Panc1 (cell line): ENCODE results near the gene ECHS1. TPM values are rescaled to one million over a fixed set of nuclear protein-coding genes. Genes with fewer than 3 reads are reported as not detected.
A peak's percentile ranks its signal among the peaks of the same experiment; 100 is the strongest.

Experiments used
- ATAC-seq: fragments of 200-7000 bp; cut with Tn5 transposase; 2 replicates; pipeline ENCODE4 v1.9.1; 2020; ENCODE audit warnings: mild to moderate bottlenecking, moderate library complexity
- BruUV-seq: library from RNA; stranded (reverse); fragments of 400-500 nt; replicated peaks from 2 replicates; lab custom pipeline; 2021; lab: Mats Ljungman, UMichigan
- CTCF ChIA-PET: fragments of 300-600 bp; sonication (Branson Sonifier 250); formaldehyde crosslinking; loops from one replicate; lab custom pipeline; 2022; ENCODE audit warnings: antibody characterized with exemption; lab: Charles Lee
- POLR2A ChIA-PET: fragments of 300-600 bp; sonication (Branson Sonifier 250); formaldehyde crosslinking; loops from one replicate; lab custom pipeline; 2022; ENCODE audit warnings: antibody characterized with exemption; lab: Charles Lee
- DNase-seq: peaks from one replicate; pipeline ENCODE4 v3.0.0-alpha.2; 2010; ENCODE audit warnings: low read depth, low spot score
- H3K27ac ChIP-seq: 2 replicates; pipeline ENCODE4 v1.5.1; 2011; ENCODE audit warnings: mild to moderate bottlenecking, low read length, inconsistent platforms
- H3K27me3 ChIP-seq: fragments of 200-500 bp; sonication (Bioruptor generic); 2 replicates; pipeline ENCODE4 v1.6.0; 2014; ENCODE audit warnings: low read length, inconsistent platforms; ENCODE audit not compliant: control insufficient read depth, insufficient read depth
- H3K36me3 ChIP-seq: fragments of 200-500 bp; sonication (Bioruptor generic); 2 replicates; pipeline ENCODE4 v1.5.1; 2014; ENCODE audit warnings: inconsistent platforms, mild to moderate bottlenecking, low read length, moderate library complexity; ENCODE audit not compliant: control insufficient read depth, insufficient read depth
- H3K4me1 ChIP-seq: 2 replicates; pipeline ENCODE4 v1.5.1; 2011; ENCODE audit warnings: inconsistent platforms, mild to moderate bottlenecking, low read length, moderate library complexity; ENCODE audit not compliant: control insufficient read depth, insufficient read depth
- H3K4me3 ChIP-seq, 2 experiments: 2 replicates each; pipeline ENCODE4 v1.5.1; 2011 to 2012; ENCODE audit warnings: low read depth in 2 of 2, low read length in 2 of 2, mild to moderate bottlenecking in 2 of 2, inconsistent platforms in 1 of 2, moderate library complexity in 1 of 2
- H3K9me3 ChIP-seq: fragments of 200-500 bp; sonication (Bioruptor generic); 2 replicates; pipeline ENCODE4 v1.5.1; 2014; ENCODE audit warnings: low read depth, mild to moderate bottlenecking, inconsistent platforms, low read length, moderate library complexity; ENCODE audit not compliant: control insufficient read depth, insufficient read depth
- POLR2AphosphoS5 ChIP-seq: IDR thresholded peaks from 2 replicates; pipeline ENCODE4 v1.6.1; 2012; ENCODE audit warnings: mild to moderate bottlenecking, low read depth, low read length, moderate library complexity
- REST ChIP-seq, 2 experiments: IDR thresholded peaks; 2 replicates each; pipeline ENCODE4 v1.6.1; 2011 to 2012; ENCODE audit warnings: low read depth in 2 of 2, control low read depth in 1 of 2, low read length in 1 of 2, mild to moderate bottlenecking in 1 of 2, moderate library complexity in 1 of 2; ENCODE audit not compliant: insufficient read depth in 1 of 2
- SIN3A ChIP-seq: IDR thresholded peaks from 2 replicates; pipeline ENCODE4 v1.6.1; 2012; ENCODE audit warnings: low read depth, mild to moderate bottlenecking, low read length, moderate library complexity, borderline replicate concordance; ENCODE audit not compliant: insufficient read depth
- TCF7L2 ChIP-seq: IDR thresholded peaks from 2 replicates; pipeline ENCODE4 v1.6.1; 2011; ENCODE audit warnings: mild to moderate bottlenecking, low read depth, low read length, inconsistent platforms
- in situ Hi-C: cut with HindIII; loops from 2 replicates; pipeline ENCODE4 v1.10.0; 2016; ENCODE audit warnings: low sequenced_read_pairs, low pct_unique_long_range_greater_than_20kb
- intact Hi-C: fragments of 100-400 bp; cut with micrococcal nuclease; formaldehyde crosslinking; loops from one replicate; pipeline ENCODE4 v1.10.0; 2022; ENCODE audit not compliant: unreplicated experiment
- total RNA-seq: library from RNA; stranded (reverse); gene quantifications from one replicate; pipeline ENCODE4 v1.2.1, GENCODE V29; 2021; ENCODE audit not compliant: unreplicated experiment
- TF ChIP-seq, protein P1 (sequence below): fragments of 450-650 bp; IDR thresholded peaks from 2 replicates; pipeline ENCODE4 v1.5.1; 2017; ENCODE audit warnings: mild to moderate bottlenecking

ECHS1 gene
- total RNA-seq, 1 experiment from 2014 or later = 165 TPM

GRCh38 chr10:133336577-133337369, 36.4 kb downstream of the ECHS1 start, which contains the start of gene CALY:
TSS of gene CALY (minus strand) at chr10:133336896. CDS start at chr10:133328989, 7,907 bp downstream.
- in situ Hi-C loops = no loop called here
- Histone ChIP-seq H3K4me1 (no peaks in the 10 kb centered on the region), H3K4me3 (peak within 1 kb of the TSS in 1 of 2 experiments; percentile 65; a peak in 3 of 4 replicates), H3K27me3 (peaks cover 16% of the 10 kb centered on the region), H3K9me3 (no peaks in the 10 kb centered on the region), H3K27ac (no peak within 1 kb of the TSS), H3K36me3 (no peaks in the 10 kb centered on the region)
- intact Hi-C loops = no loop called here
- BruUV-seq = no TSS peak
- peak; percentile 47 for ATAC-seq
- ChIA-PET CTCF (interaction anchor here (0.6 to 0.7 kb wide), 2 partner anchors 12 to 20 kb away, joined by 3 to 5 read pairs; no protein-coding TSS in a partner anchor), POLR2A (no interaction called here)
- DNase-seq = no peak
- TF ChIP-seq REST (IDR thresholded peaks at IDR 0.05; ENCODE audit: insufficient read depth in 1 of 2, low read depth in 2 of 2, low read length in 1 of 2) (no peak), SIN3A (no peak), POLR2AphosphoS5 (no peak), TCF7L2 (no peak)
- TF ChIP-seq, protein P1, sequence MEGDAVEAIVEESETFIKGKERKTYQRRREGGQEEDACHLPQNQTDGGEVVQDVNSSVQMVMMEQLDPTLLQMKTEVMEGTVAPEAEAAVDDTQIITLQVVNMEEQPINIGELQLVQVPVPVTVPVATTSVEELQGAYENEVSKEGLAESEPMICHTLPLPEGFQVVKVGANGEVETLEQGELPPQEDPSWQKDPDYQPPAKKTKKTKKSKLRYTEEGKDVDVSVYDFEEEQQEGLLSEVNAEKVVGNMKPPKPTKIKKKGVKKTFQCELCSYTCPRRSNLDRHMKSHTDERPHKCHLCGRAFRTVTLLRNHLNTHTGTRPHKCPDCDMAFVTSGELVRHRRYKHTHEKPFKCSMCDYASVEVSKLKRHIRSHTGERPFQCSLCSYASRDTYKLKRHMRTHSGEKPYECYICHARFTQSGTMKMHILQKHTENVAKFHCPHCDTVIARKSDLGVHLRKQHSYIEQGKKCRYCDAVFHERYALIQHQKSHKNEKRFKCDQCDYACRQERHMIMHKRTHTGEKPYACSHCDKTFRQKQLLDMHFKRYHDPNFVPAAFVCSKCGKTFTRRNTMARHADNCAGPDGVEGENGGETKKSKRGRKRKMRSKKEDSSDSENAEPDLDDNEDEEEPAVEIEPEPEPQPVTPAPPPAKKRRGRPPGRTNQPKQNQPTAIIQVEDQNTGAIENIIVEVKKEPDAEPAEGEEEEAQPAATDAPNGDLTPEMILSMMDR = no peak

DNA sequence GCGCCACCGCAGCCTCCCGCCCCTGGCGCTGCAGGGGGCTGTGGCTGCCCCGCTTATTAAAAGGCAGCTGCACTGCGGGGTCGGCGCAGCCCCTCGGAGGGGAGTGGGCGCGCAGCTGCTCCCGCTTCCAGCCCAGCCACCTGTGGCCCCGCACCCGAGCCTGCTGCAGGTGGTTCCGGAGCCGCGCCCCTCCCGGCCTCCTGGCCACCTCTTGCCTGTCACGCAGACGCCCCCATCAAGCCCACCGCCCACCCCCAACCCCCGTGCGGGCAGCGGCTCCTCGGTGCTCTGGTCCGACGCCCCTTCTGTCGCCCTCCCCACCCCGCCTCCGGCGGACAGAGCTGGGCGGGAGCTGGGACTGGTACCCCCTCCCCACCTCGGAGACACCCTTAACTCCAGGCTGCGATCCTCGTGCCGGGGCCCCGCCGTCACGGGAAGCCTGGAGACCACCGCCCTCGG, 37.0 kb downstream of the ECHS1 start:
- Histone ChIP-seq H3K4me1 (no peaks in the 10 kb centered on the region), H3K36me3 (no peaks in the 10 kb centered on the region), H3K27ac (no peak overlapping the region), H3K9me3 (no peaks in the 10 kb centered on the region), H3K27me3 (peaks cover 16% of the 10 kb centered on the region), H3K4me3 (peak overlapping the region in 1 of 2 experiments; percentile 65; a peak in 1 of 4 replicates)
- ATAC-seq = peak; percentile 27
- CTCF ChIA-PET = no interaction called here
- DNase-seq = no peak
- TF ChIP-seq, protein P1 = no peak
- TF ChIP-seq REST (IDR thresholded peaks at IDR 0.05; ENCODE audit: insufficient read depth in 1 of 2, low read depth in 2 of 2, low read length in 1 of 2) (no peak), SIN3A (no peak), TCF7L2 (no peak), POLR2AphosphoS5 (no peak)
- in situ Hi-C loops = no loop called here
- POLR2A ChIA-PET = no interaction called here
- intact Hi-C loops = no loop called here
- no TSS peak for BruUV-seq
